HFF-Myc (cell line): ENCODE measurements around the gene RHBDL3.

ENCODE experiments used
- DNase-seq: peaks from one replicate; pipeline ENCODE4 v3.0.0-alpha.2; 2011; ENCODE audit warnings: low read depth; ENCODE audit errors: extremely low read depth
- H3K4me3 ChIP-seq: replicated peaks from 2 replicates; pipeline ENCODE4 v1.5.1; 2011; ENCODE audit warnings: low read depth, mild to moderate bottlenecking, control low read depth, low read length
- CTCF ChIP-seq: IDR thresholded peaks from 2 replicates; pipeline ENCODE4 v1.5.1; 2012; ENCODE audit warnings: mild to moderate bottlenecking, low read depth, low read length, control low read depth; ENCODE audit errors: missing control alignments

Gene RHBDL3

GRCh38 chr17:32289471-32290070 lies 23.9 kb downstream of the RHBDL3 start:
- DNase-seq: no peak
- H3K4me3 ChIP-seq: no peak overlapping the region
- no peak for TF ChIP-seq CTCF

GRCh38 chr17:32292094-32292493 lies 26.5 kb downstream of the RHBDL3 start:
- no peak for DNase-seq
- no peak overlapping the region for H3K4me3 ChIP-seq
- TF ChIP-seq CTCF: no peak

- TF ChIP-seq CTCF: no peak
- no peak overlapping the region for H3K4me3 ChIP-seq
- no peak for DNase-seq
Measured at GRCh38 chr17:32297424-32297823, 31.8 kb downstream of the RHBDL3 start.

GRCh38 chr17:32297860-32298259 lies 32.2 kb downstream of the RHBDL3 start:
- no peak overlapping the region for H3K4me3 ChIP-seq
- TF ChIP-seq CTCF: no peak
- no peak for DNase-seq

GRCh38 chr17:32298298-32298697 lies 32.7 kb downstream of the RHBDL3 start:
- DNase-seq: no peak
- no peak overlapping the region for H3K4me3 ChIP-seq

GRCh38 chr17:32298721-32299579 lies 33.3 kb downstream of the RHBDL3 start:
- DNase-seq: no peak
- no peak overlapping the region for H3K4me3 ChIP-seq
- TF ChIP-seq CTCF: no peak

More at GRCh38 chr17:32298298-32298697, 32.7 kb downstream of the RHBDL3 start:
- no peak for TF ChIP-seq CTCF
